C4-2B (cell line): ENCODE results near the gene SUPT4H1.

Experiments
- CTCF ChIP-seq: fragments of 450-650 bp; conservative IDR thresholded peaks from 2 replicates; pipeline ENCODE4 v1.5.1; 2017; ENCODE audit warnings: mild to moderate bottlenecking
- ZFX ChIP-seq: fragments of 450-650 bp; IDR thresholded peaks from 2 replicates; pipeline ENCODE4 v1.6.1; 2017

- TF ChIP-seq CTCF = no peak
- no peak for TF ChIP-seq ZFX
Measured at GRCh38 chr17:58394534-58395223, 42.7 kb upstream of the SUPT4H1 start.
